EH (cell line): Measurements from ENCODE around the gene SLC25A40.
"Not testable (repeated sequence)": the region's sequence is repeated elsewhere in the genome, so short reads cannot be mapped to it uniquely, and the experiment has no call there.

Experiments
- DNase-seq: peaks from one replicate; pipeline ENCODE4 v3.0.0-alpha.2; 2015; ENCODE audit warnings: low read depth

Gene SLC25A40

GRCh38 chr7:87876040-87876868, at the start of gene SLC25A40, which contains the start of gene DBF4:
TSS of gene SLC25A40 (minus strand) at chr7:87876360. CDS start at chr7:87858727, 17,633 bp downstream.
TSS of gene DBF4 (plus strand) at chr7:87876493. CDS start at chr7:87876733, 240 bp downstream.
- peak; percentile 94 for DNase-seq

GRCh38 chr7:87922759-87923395, 46.7 kb upstream of the SLC25A40 start:
- DNase-seq = not testable (repeated sequence)

GRCh38 chr7:87920578-87920977, 44.4 kb upstream of the SLC25A40 start:
- DNase-seq = no peak

- DNase-seq = no peak
Observed at GRCh38 chr7:87919875-87920274, 43.7 kb upstream of the SLC25A40 start.

GRCh38 chr7:87918740-87919139, 42.6 kb upstream of the SLC25A40 start:
- DNase-seq = no peak

GRCh38 chr7:87912121-87912520, 36.0 kb upstream of the SLC25A40 start:
- no peak for DNase-seq

- DNase-seq = not testable (repeated sequence)
Observed at GRCh38 chr7:87908814-87909213, 32.7 kb upstream of the SLC25A40 start.

- DNase-seq = peak; percentile 40
Observed at GRCh38 chr7:87907136-87907906, 31.2 kb upstream of the SLC25A40 start.

- no peak for DNase-seq
Observed at GRCh38 chr7:87899255-87899654, 23.1 kb upstream of the SLC25A40 start.

- DNase-seq = no peak
Observed at GRCh38 chr7:87895363-87895762, 19.2 kb upstream of the SLC25A40 start.

- DNase-seq = peak; percentile 59
Observed at GRCh38 chr7:87886875-87887274, 10.7 kb upstream of the SLC25A40 start.

GRCh38 chr7:87885018-87885417, 8.9 kb upstream of the SLC25A40 start:
- no peak for DNase-seq

- DNase-seq = no peak
Observed at GRCh38 chr7:87882151-87882937, 6.2 kb upstream of the SLC25A40 start.

GRCh38 chr7:87878208-87878735, 2.1 kb upstream of the SLC25A40 start:
- peak; percentile 28 for DNase-seq

- peak; percentile 3 for DNase-seq
Observed at GRCh38 chr7:87877366-87878040, 1.3 kb upstream of the SLC25A40 start.

GRCh38 chr7:87876869-87877234, 692 bp upstream of the SLC25A40 start:
- peak; percentile 69 for DNase-seq

GRCh38 chr7:87875151-87876039, 765 bp downstream of the SLC25A40 start:
- no peak for DNase-seq

- no peak for DNase-seq
Observed at GRCh38 chr7:87874066-87874465, 2.1 kb downstream of the SLC25A40 start.

- DNase-seq = not testable (repeated sequence)
Observed at GRCh38 chr7:87873328-87873727, 2.8 kb downstream of the SLC25A40 start.

GRCh38 chr7:87872346-87872745, 3.8 kb downstream of the SLC25A40 start:
- no peak for DNase-seq
